ENCODE data around the gene CAPN5.

The CAPN5 gene

DNA sequence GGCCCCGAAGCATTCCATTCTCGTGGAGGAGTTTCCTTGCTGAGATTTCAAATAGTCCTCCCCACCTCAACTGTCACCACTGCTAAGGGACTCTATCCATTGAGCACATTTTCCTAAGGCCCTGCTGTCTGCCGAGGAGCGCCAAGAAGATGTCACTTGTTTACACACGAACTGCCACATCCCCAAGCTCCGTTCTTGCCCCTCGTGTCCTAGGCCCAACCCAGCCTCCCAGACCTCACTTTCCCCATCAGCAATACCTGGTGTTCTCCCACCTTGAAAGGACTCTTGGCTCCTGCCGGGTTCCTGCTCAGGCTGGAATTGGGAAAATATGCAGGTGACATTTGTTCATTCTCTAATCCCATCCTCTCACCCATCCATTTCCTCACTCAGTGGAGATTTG, 57.3 kb downstream of the CAPN5 start:
- DNase-seq (ENCODE audit: low read depth): no peak
- H3K4me3 ChIP-seq (ENCODE audit: low read depth, low read length): no peak overlapping the region
- TF ChIP-seq, protein P1, sequence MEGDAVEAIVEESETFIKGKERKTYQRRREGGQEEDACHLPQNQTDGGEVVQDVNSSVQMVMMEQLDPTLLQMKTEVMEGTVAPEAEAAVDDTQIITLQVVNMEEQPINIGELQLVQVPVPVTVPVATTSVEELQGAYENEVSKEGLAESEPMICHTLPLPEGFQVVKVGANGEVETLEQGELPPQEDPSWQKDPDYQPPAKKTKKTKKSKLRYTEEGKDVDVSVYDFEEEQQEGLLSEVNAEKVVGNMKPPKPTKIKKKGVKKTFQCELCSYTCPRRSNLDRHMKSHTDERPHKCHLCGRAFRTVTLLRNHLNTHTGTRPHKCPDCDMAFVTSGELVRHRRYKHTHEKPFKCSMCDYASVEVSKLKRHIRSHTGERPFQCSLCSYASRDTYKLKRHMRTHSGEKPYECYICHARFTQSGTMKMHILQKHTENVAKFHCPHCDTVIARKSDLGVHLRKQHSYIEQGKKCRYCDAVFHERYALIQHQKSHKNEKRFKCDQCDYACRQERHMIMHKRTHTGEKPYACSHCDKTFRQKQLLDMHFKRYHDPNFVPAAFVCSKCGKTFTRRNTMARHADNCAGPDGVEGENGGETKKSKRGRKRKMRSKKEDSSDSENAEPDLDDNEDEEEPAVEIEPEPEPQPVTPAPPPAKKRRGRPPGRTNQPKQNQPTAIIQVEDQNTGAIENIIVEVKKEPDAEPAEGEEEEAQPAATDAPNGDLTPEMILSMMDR (IDR thresholded peaks at IDR 0.05; ENCODE audit: low read depth, low read length): no peak
- TF ChIP-seq POLR2A (IDR thresholded peaks at IDR 0.05; ENCODE audit: extremely low read depth, insufficient read length): no peak
- TF ChIP-seq, protein P2, sequence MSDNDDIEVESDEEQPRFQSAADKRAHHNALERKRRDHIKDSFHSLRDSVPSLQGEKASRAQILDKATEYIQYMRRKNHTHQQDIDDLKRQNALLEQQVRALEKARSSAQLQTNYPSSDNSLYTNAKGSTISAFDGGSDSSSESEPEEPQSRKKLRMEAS (IDR thresholded peaks at IDR 0.05; ENCODE audit: low read depth, low read length): no peak
- TF ChIP-seq MYC (IDR thresholded peaks at IDR 0.05; ENCODE audit: low read depth, low read length): no peak

DNA sequence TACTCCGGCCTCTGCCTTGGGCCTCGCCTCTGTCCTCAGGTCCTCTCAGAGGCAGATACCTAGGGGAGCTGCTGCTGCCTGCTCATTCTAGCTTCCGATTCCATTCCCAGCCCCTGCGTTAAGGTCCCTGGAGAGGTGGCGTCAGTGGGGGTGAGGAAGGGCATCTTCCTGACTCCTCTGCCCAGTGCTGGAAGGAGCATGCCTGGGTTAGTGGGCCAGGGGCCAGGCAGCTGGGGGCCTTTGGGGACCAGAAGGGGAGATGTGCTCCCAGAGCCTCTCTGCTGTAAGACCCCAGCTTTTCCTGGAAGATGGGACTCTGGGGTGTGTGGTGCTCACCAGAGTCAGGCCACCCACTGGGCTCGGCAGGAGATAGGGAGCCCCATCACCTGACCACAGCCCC, 57.7 kb downstream of the CAPN5 start:
- TF ChIP-seq, protein P1 (IDR thresholded peaks at IDR 0.05; ENCODE audit: low read depth, low read length): no peak
- TF ChIP-seq POLR2A (IDR thresholded peaks at IDR 0.05; ENCODE audit: extremely low read depth, insufficient read length) (no peak), MYC (IDR thresholded peaks at IDR 0.05; ENCODE audit: low read depth, low read length) (no peak)
- TF ChIP-seq, protein P2 (IDR thresholded peaks at IDR 0.05; ENCODE audit: low read depth, low read length): no peak
- DNase-seq (ENCODE audit: low read depth): no peak
- H3K4me3 ChIP-seq (ENCODE audit: low read depth, low read length): no peak overlapping the region

DNA sequence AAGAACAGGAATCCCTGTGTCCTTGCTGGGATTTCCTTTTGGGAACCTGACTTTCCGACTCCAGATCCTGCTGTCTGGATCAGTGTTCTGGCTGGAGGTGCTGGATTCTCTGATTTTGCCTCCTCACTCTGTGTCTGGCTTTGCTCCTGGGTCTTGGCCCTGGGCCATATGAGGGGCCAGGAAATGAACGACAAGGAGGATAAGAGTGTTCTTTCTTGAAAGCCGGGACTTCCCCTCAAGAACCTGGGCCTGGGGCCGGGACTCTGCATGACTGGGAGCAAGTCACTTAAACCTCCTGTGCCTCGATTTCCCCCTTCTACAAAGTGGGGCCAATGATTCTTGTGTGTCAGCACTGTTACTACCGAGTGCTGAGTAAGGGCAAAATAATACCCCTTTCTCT, 58.4 kb downstream of the CAPN5 start:
- H3K4me3 ChIP-seq (ENCODE audit: low read depth, low read length): no peak overlapping the region
- no peak for DNase-seq (ENCODE audit: low read depth)
- TF ChIP-seq MYC (IDR thresholded peaks at IDR 0.05; ENCODE audit: low read depth, low read length) (no peak), POLR2A (IDR thresholded peaks at IDR 0.05; ENCODE audit: extremely low read depth, insufficient read length) (no peak)
- TF ChIP-seq, protein P2 (IDR thresholded peaks at IDR 0.05; ENCODE audit: low read depth, low read length): no peak

DNA sequence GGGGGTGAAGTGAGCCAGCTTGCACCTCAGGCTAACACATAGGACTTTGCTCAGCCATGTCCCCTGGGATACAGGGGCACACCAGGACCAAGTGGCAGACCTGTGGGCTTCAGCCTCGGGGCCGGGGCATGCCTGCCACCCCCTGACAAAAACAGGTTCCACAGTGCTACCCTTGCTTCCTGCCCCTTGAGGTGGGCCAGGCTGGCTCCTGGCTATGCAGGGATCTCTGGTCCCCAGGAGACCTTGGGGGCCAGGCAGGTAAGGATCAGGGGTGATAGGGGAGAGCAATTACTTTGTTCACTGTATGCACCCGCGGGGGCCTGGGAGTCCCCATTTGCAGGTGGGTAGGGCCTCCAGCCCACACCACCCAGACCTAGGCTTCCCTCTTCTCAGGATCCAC, 58.9 kb downstream of the CAPN5 start:
- DNase-seq (ENCODE audit: low read depth): no peak
- no peak overlapping the region for H3K4me3 ChIP-seq (ENCODE audit: low read depth, low read length)
- no peak for TF ChIP-seq POLR2A (IDR thresholded peaks at IDR 0.05; ENCODE audit: extremely low read depth, insufficient read length)
- TF ChIP-seq, protein P1 (IDR thresholded peaks at IDR 0.05; ENCODE audit: low read depth, low read length): no peak
- TF ChIP-seq, protein P2 (IDR thresholded peaks at IDR 0.05; ENCODE audit: low read depth, low read length): no peak
- no peak for TF ChIP-seq MYC (IDR thresholded peaks at IDR 0.05; ENCODE audit: low read depth, low read length)

DNA sequence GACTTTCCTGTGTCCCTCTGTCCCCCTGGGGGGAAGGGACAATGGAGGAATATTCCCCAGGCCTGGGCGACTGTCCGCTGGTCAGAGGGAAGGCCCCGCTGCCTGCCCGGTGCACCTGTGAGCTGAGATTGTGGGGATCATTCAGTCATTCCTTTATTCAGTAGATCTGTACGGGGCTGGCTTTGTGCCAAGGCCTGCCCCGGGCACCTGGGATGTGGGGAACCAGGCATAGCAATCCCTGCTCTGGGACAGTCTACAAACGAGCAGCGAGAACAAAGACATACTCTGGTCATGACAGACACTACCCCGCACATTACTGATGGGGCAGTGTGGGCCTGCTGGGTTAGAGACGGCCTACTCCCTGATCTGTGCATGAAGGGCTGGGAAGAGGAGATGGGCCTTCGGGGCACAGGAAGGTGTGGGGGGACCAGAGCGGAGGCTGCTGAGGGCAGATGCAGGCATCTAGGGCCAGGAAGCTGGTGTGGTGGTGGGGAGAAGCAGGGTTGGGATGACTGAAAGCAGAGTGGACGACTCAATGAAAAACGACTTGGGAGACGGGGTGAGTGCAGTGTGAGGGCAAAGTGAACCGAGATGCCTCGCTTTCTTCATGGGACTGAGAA, 59.5 kb downstream of the CAPN5 start:
- H3K4me3 ChIP-seq (ENCODE audit: low read depth, low read length): no peak overlapping the region
- DNase-seq (ENCODE audit: low read depth): no peak
- TF ChIP-seq POLR2A (IDR thresholded peaks at IDR 0.05; ENCODE audit: extremely low read depth, insufficient read length) (no peak), MYC (IDR thresholded peaks at IDR 0.05; ENCODE audit: low read depth, low read length) (no peak)
- TF ChIP-seq, protein P1 (IDR thresholded peaks at IDR 0.05; ENCODE audit: low read depth, low read length): no peak
- TF ChIP-seq, protein P2 (IDR thresholded peaks at IDR 0.05; ENCODE audit: low read depth, low read length): no peak

DNA sequence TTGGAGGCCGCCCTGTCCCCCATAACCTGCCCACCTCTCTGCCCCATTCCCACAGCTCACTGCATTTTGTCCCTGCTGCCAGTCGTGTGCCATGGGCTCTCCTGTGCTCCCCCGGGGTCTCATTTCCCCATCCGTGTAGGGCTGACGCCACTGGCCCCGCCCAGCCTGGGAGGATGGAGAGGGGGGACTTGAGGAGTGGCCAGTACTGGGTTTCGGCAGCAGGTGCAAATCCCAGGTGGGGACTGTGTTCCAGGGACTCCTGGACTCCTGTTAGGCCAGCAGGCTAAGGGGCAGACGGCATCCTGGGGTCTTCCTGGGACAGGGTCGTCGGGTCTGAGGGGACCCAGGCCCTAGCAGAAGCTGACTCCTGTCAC, 60.1 kb downstream of the CAPN5 start:
- TF ChIP-seq POLR2A (IDR thresholded peaks at IDR 0.05; ENCODE audit: extremely low read depth, insufficient read length) (no peak), MYC (IDR thresholded peaks at IDR 0.05; ENCODE audit: low read depth, low read length) (no peak)
- TF ChIP-seq, protein P1 (IDR thresholded peaks at IDR 0.05; ENCODE audit: low read depth, low read length): no peak
- TF ChIP-seq, protein P2 (IDR thresholded peaks at IDR 0.05; ENCODE audit: low read depth, low read length): no peak
- no peak for DNase-seq (ENCODE audit: low read depth)
- H3K4me3 ChIP-seq (ENCODE audit: low read depth, low read length): no peak overlapping the region

Measured in NB4 (cell line).